RWPE2 (cell line): Measurements from ENCODE around the gene UGT2B7.
"Not testable (repeated sequence)": the region's sequence is repeated elsewhere in the genome, so short reads cannot be mapped to it uniquely, and the experiment has no call there.

Source experiments
- ATAC-seq: fragments of 200-7000 bp; cut with Tn5 transposase; 3 replicates; pipeline ENCODE4 v1.9.1; 2021; ENCODE audit warnings: low read depth
- DNase-seq: peaks from one replicate; pipeline ENCODE4 v3.0.0-alpha.2; 2020; ENCODE audit warnings: low spot score
- H3K27ac ChIP-seq: fragments of 450-650 bp; 2 replicates; pipeline ENCODE4 v1.5.1; 2017; ENCODE audit warnings: mild to moderate bottlenecking; ENCODE audit not compliant: poor library complexity, severe bottlenecking
- H3K27me3 ChIP-seq: fragments of 250-450 bp; sonication (Bioruptor Pico); 2 replicates; pipeline ENCODE4 v1.5.1; 2021; ENCODE audit warnings: mild to moderate bottlenecking, moderate library complexity; ENCODE audit not compliant: insufficient read depth, poor library complexity, severe bottlenecking
- H3K36me3 ChIP-seq: fragments of 250-450 bp; sonication (Bioruptor Pico); 2 replicates; pipeline ENCODE4 v1.5.1; 2020; ENCODE audit warnings: low read depth, mild to moderate bottlenecking, moderate library complexity
- H3K4me1 ChIP-seq: fragments of 250-450 bp; sonication (Bioruptor Pico); 2 replicates; pipeline ENCODE4 v1.5.1; 2021; ENCODE audit warnings: mild to moderate bottlenecking, moderate library complexity; ENCODE audit not compliant: insufficient read depth, poor library complexity, severe bottlenecking
- H3K4me3 ChIP-seq: fragments of 250-450 bp; sonication (Bioruptor Pico); 2 replicates; pipeline ENCODE4 v1.5.1; 2021; ENCODE audit warnings: mild to moderate bottlenecking, moderate library complexity; ENCODE audit not compliant: severe bottlenecking
- H3K9me3 ChIP-seq: fragments of 250-450 bp; sonication (Bioruptor Pico); 2 replicates; pipeline ENCODE4 v1.5.1; 2021; ENCODE audit warnings: mild to moderate bottlenecking, moderate library complexity; ENCODE audit not compliant: severe bottlenecking
- CTCF ChIP-seq: fragments of 450-650 bp; IDR thresholded peaks from one replicate; pipeline ENCODE4 v1.5.1; 2017; ENCODE audit warnings: mild to moderate bottlenecking, moderate library complexity; ENCODE audit not compliant: poor library complexity, severe bottlenecking

UGT2B7 gene

GRCh38 chr4:69096111-69096656, at the start of gene UGT2B7:
Gene UGT2B7 (plus strand): TSS chr4:69096474. CDS start chr4:69096521, 47 bp downstream.
- ATAC-seq: peak; percentile 65
- Histone ChIP-seq H3K9me3 (no peaks in the 10 kb centered on the region), H3K27ac (peak within 1 kb of the TSS; percentile 79), H3K36me3 (no peaks in the 10 kb centered on the region), H3K4me3 (no peak within 1 kb of the TSS), H3K4me1 (peaks cover 47% of the 10 kb centered on the region), H3K27me3 (no peaks in the 10 kb centered on the region)
- no peak for TF ChIP-seq CTCF
- no peak for DNase-seq

DNA sequence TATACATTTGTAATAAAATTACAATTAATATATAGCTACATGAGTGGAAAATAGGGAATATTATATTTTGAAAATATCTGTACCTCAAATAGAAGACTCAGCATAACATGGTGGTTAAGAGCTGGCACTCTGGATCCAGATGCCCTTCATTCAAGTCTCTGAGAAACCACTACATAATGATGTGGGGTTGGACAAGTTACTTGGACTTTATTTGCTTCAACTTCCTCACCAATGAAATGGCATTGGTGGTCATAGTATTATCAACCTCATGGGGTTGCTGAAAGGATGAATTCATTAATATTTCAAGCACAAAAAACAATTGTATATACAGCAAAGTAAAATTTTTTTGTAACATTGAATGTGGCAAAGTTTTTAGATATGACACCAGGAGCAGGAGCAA, 46.4 kb upstream of the UGT2B7 start:
- TF ChIP-seq CTCF: no peak
- Histone ChIP-seq H3K4me3 (no peak overlapping the region), H3K4me1 (peaks cover 6% of the 10 kb centered on the region), H3K27ac (no peak overlapping the region), H3K36me3 (no peaks in the 10 kb centered on the region), H3K27me3 (no peaks in the 10 kb centered on the region), H3K9me3 (no peaks in the 10 kb centered on the region)
- no peak for ATAC-seq
- DNase-seq: no peak

GRCh38 chr4:69050853-69051575, 45.3 kb upstream of the UGT2B7 start:
- not testable (repeated sequence) for H3K9me3 ChIP-seq, H3K4me3 ChIP-seq, H3K4me1 ChIP-seq, H3K27me3 ChIP-seq, DNase-seq, H3K36me3 ChIP-seq, ATAC-seq, H3K27ac ChIP-seq

DNA sequence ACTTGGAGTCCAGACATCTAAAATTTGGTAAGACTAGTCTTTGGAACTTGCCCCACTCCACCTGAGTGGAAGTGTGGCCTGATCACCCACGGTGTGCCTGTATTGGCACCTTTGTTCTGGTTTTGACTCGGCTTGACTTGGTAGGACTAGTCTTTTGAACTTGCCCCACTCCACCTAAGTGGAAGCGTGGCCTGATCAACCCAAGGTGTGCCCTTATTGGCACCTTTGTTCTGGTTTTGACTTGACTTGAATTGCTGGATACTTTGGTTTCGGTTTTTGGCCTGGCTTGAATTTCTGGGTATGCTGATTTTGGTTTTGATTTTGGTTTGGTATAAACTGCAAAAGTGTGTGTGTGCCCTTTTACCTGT, 44.7 kb upstream of the UGT2B7 start:
- Histone ChIP-seq H3K27ac (no peak overlapping the region), H3K4me3 (no peak overlapping the region), H3K9me3 (no peaks in the 10 kb centered on the region), H3K4me1 (peaks cover 8% of the 10 kb centered on the region), H3K36me3 (no peaks in the 10 kb centered on the region), H3K27me3 (no peaks in the 10 kb centered on the region)
- no peak for TF ChIP-seq CTCF
- ATAC-seq (no peak), DNase-seq (no peak)

DNA sequence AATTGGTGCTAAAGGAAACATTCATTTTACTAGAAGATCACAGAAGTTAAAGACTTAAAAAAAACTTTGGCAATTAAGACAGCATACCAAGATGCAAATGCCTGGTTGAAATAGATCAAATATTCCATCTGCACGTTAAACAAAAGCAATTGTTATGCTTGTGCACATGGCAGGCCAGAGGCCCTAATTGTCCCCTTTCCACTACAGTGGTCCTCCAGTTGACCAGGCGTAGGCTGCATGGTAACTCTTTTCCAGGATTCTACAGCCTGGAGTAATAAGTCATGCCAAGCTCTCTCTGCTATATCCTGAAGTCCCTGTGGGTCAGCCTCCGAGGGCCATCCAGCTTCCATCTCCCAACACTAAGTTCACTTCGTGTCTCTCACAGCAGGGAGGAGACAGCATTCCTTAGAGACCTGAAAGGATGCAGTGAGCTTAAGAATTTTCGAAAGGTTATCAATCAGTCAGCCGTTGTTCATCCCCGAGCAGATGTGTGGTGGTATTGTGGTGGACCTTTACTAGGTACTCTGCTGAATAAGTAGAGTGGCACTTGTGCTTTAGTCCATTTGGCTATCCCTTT, 42.9 kb upstream of the UGT2B7 start:
- H3K36me3 ChIP-seq, H3K4me1 ChIP-seq, H3K4me3 ChIP-seq, DNase-seq, H3K9me3 ChIP-seq, H3K27ac ChIP-seq, ATAC-seq, H3K27me3 ChIP-seq: not testable (repeated sequence)

DNA sequence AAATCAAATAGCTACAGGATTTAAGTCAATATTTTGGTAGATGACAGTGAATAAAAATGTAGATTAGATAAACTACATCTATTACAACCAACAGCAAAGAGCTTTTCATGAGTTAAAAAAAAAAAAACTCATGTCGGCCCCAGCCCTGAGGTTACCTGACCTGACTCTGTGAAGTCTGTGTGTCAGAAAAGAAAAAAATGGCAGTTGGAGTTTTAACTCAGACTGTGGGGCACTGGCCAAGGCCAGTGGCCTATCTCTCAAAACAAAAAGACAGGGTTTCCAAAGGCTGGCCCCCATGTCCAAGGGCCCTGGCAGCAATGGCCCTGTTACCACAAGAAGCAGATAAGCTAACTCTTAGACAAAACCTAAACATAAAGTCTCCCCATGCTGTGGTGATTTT, 42.2 kb upstream of the UGT2B7 start:
- not testable (repeated sequence) for H3K9me3 ChIP-seq, H3K27me3 ChIP-seq, H3K4me1 ChIP-seq, H3K4me3 ChIP-seq, ATAC-seq, H3K36me3 ChIP-seq, DNase-seq
- H3K27ac ChIP-seq: peak overlapping the region; percentile 62
